ENCODE data around the gene PIWIL4.

Gene PIWIL4

DNA sequence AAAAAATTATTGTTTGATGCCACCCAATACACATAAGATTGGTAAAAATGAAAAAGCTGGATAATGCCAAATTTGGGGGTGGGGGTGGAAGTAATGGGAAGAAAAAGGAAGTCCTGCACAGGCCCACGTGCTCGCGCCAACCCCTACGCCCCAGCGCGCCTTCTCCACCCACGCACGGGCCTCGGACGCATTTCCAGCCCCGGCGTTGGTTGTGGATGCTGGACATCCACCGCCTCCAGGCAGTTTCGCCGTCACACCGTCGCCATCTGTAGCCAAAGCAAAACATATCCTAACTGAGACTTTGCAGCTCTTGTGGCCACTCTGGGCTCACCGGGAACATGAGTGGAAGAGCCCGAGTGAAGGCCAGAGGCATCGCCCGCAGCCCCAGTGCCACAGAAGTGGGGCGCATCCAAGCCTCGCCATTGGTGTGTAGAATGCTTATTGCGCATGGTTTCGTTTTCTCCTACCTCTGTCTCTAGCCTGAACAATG lies at the start of gene PIWIL4:
TSS of gene PIWIL4 (plus strand) at position 188 of the 490 bp plus-strand sequence. CDS start at position 339, 151 bp downstream.
- DNase-seq: no peak

DNA sequence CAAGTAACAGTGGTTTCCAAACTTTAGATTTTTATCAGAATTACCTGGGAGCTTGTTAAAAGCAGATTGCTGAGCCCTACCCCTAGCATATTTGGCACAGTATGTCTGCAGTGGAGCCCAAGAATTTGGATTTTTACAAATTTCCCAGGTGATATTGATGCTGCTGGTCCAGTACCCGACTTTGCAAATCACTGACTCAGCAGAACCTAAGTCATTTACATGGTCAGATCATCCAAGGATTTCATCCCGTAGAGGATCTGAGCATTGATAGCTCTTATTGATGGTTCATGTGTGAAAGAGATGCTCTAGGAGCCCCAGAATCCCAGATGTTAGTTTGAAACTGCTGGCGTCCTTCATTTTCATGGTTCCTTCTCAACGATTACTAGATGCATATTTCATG lies 48.9 kb upstream of the PIWIL4 start:
- DNase-seq: no peak

DNA sequence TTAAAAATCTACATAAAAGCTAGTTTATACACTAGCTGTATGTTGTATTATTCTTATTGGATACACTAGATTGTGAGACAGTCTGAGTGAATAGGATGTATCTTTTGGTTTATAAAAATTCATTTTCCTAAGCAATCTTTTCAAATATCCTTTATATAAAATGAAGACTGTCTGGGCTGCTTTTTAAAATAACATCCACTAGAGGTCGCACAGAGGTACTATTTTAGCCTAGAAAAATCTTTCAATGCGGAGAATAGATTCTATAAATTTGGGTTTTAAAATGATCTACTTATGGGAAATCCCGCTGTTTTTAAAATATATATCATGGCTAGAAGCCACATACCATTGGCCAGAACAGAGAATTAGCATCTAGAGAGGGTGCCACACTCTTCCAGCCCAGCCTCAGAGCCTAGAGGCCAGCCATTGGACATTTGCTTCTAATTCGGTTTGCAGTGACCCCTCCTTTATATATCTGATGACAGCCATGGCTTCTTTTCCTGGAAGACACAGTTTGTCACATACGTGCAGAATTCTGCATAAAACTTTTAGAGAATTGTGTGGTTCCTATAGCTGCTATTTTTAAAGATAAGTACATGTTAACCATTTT lies 47.6 kb upstream of the PIWIL4 start:
- no peak for DNase-seq

DNA sequence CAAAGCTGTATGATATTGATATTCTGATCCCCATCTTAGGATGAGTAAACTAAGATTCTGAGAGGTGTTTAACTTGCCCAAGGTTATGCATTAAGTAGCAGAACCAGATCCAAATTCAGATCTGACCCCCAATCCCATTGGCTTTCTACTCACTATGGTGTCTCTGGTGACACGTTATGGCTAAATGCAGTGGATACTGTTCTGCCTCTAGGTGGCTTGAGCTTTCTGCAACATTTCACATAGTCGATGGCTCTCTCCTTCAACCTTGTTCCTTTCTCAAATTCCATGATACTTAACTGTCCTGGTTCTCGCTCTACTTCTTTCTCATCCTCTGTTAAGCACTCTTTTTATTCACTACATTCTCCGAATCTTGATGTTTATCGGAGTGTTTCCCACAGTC lies 45.5 kb upstream of the PIWIL4 start:
- DNase-seq: no peak

DNA sequence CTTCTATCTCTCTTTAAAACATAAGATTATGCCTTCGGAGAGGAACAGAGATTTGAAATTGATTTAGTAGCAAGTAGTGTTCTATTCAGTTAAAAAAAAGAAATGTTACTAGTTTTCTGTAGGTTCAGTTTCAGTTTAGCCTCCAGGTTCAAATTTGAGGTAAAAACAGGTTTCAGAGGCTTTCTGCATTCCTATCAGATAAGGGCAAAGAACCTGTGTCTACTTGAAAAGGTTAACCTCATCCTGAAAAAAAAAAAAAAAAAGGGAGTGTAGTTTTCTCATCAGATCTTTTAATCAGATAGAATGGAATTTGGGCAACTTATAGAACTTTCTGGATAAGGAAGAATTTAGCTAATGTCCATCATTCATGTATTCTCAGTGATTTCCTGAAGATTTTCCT lies 42.8 kb upstream of the PIWIL4 start:
- DNase-seq: no peak

DNA sequence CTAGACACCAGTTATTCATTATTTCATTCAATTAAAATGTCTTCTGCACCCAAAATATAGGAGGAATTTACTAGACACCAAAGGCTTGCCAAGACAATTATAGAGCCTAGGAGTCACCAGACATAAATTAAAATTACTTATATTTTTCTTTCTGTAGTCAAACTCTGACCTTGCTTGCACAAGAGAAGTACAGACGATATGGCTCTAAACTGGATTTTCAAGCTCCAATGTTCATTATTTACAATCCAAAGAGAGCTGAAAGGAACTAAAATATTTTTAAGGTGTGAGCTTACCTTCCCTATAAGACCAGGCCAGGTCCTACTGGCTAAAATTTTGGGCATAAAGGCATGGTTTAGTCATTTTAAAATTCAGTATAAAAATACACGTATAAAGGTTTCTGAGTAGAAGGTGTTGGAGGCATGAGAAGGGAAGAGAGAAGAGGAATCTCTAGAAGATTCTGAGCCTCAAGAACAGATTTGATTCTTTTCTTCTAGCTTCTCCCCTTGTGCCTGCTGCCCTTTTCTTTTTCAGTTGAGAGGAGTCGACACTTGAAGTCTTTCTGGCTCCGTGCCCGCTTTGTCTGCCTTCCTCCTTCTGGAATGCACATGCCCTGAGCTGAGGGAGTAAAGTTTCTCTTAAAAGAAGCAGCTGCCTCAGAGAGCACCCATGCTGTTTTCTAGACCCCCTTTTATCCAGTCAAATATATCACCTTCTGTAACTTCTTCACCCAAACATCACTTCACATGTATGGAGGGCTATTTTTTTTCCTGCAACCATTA lies 41.4 kb upstream of the PIWIL4 start:
- no peak for DNase-seq

DNA sequence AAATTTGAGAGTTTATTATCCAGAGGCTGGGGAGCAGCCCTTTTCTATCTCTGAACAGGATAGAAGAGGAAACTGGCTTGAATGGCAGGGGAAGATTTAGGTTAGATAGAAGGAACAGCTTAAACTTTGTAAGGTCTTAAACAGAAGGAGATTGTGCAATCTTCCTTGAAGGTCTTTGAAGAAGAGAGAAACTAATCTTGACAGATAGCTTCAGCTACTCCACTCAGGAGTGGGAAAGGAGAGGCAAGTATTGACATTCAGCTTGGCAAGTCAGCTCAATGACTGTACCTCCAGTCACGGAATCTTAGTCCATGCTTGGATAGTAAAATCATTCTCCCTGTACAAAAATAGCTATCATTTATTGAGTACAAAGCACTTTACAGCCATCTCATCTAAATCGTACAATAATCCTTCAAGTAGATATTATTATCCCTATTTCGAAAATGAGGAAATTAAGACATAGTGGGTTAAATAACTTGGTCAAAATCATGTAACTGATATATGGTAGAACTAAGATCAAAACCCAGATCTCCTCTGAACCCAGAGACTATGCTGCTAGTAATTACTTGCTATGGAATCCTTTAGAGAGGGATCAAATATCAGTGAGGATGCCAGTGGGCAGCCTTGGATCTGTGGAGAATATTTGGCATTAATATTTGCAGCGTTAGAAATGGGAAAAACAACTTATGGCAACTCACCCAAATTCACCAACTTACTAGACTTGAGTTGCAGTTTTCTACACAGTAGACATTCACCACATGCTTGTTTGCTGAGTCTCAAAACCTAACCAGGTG lies 40.3 kb upstream of the PIWIL4 start:
- no peak for DNase-seq

DNA sequence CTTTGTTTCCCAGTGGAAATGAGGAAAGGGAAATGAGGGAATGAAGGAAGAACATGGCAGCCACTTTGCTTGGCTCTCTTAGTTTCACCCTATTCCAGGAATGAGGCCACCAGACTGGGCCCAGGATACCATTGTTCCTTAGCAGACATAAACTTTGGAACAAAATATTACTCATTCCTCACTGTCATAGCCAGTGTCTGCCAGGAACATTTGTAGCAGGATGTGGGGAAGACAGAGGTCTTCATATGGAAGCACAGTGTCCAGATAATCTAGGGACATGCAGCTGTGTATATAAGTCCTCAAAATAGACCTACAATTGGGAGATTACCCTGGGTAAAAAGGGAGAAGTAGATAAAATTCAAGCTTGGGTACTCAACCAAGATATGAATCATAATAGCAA lies 38.6 kb upstream of the PIWIL4 start:
- no peak for DNase-seq

DNA sequence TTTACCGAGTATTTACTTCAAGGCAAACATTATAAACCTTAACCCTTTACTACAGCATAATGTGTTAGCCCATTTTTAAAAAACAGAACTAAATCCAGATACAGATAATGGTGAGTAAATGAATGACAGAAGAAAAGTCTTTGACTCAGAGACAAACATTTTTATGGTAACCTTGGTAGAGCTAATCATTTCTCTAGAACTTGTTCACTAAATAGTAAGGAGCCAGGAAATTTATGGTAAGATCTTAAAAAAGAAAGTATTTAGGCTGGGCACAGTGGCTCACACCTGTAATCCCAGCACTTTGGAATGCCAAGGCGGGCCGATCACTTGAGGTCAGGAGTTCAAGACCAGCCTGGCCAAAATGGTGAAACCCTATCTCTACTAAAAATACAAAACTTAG lies 35.0 kb upstream of the PIWIL4 start:
- no peak for DNase-seq

DNA sequence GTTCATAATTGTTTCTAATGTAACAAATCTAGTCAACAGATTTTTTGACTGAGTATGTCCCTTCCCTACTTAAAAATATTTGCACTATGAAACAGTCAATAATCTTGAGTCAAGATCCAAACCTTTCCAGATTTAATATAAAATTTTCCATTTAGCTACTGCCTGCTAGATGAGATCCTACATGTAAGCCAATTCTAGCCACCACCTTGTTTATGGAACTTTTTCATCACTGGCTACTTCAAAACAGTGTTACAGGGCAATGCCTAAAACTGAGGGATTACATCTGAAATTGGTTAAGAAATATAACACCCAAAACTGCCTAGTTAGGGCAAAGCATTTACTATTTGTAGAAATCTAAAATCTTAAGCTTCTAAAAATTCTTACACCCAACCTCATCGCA lies 34.0 kb upstream of the PIWIL4 start:
- no peak for DNase-seq

DNA sequence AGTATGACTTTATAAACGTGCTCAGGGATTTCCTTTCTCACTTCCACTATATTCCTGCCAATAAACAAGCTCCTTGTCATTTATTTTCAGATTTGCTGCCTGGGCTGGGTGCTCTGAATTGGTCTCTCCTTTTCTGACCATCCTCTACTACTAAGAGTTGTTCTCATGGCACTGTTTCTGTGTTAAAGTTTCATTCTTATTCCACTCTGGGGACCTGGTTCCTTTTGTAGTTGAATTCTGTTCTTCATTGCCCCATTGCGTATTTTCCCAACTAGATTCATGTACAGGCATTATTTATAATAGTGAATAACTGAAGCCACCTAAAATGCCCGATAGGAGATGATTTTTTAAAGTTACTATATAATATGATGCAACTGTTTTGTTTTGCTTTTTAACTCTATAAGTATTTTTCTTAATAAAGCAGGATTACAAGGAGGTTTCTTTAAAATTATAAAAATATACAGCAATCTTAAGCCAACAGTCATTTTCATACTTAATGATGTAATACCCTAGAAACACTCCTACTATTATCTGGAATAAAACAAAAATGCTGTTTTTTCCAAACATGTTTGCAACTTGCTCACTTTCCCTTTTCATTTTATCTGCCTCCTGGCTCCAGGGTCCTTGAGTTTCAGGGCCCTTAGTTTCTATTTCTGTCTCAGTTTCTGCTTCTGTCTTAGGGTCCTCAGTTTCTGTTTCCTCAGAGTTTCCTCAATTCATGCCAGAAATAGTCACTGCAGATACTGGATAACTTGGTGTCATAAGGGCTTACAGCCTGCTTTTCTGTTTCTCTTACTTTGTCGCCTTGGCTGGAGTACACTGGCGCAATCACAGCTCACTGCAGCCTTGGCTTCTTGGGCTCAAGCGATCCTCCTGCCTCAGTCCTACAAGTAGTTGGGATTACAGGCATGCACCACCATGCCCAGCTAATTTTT lies 33.2 kb upstream of the PIWIL4 start:
- no peak for DNase-seq

DNA sequence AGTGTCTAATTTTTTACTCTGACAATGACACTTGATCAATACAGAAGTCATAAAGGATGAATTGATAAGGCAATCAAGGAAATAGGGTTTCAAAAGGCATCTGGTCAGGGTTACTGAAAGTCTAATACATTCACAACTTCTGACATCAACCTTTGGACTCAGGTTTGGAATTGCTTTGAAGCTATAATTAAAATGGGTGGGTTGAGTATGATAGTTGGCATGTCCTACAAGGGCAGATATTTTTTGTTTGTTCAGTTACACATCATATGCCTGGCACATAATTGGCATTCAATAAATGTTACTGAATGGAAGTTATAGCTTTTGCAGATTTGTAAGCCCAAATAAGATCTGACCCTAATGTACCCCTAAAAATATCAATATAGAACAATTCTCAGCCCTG lies 30.8 kb upstream of the PIWIL4 start:
- DNase-seq: no peak

DNA sequence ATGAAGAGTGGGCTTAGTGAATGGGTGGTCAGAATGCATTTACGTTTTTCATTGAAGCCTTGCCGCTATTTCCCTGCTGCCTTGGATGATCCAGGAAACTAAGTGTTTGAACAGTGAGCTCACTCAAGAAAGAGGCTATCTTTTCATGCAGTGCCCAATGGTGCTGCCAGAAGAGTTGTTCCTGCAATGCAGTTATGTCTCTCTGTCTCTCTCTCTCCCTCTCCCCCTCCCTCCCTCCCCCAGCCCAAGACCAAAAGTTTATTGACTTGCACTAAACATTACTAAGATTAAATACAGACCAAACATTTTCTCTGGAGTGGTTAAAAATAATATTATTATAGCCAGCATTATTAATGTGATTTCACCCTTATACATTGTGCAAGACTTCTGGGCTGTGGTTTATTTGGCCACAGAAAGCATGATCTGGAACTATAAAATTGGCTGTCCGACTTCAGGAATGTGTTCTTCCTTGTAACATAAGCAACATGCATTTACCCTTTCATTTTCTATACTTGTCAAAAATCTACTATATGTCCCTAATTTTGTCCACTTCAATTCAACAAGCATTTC lies 30.1 kb upstream of the PIWIL4 start:
- DNase-seq: no peak

DNA sequence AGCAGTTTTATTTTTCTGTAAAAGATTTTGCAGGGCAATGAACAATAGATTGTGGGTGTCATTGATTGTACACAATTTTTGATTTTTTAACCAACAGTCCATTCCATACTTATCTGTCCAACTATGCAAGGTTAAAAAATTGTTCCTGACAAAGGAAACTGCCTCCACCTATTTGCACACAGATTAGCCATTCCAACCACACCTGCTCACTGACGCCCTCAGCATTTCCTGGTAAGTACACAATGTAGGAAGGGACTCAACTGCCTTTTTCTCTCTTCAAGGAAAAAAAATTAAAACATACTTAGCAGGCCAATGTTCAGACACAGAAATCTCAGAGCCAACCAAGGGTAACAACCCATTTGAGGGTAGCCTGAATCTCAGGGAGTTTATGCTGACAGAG lies 27.7 kb upstream of the PIWIL4 start:
- no peak for DNase-seq

DNA sequence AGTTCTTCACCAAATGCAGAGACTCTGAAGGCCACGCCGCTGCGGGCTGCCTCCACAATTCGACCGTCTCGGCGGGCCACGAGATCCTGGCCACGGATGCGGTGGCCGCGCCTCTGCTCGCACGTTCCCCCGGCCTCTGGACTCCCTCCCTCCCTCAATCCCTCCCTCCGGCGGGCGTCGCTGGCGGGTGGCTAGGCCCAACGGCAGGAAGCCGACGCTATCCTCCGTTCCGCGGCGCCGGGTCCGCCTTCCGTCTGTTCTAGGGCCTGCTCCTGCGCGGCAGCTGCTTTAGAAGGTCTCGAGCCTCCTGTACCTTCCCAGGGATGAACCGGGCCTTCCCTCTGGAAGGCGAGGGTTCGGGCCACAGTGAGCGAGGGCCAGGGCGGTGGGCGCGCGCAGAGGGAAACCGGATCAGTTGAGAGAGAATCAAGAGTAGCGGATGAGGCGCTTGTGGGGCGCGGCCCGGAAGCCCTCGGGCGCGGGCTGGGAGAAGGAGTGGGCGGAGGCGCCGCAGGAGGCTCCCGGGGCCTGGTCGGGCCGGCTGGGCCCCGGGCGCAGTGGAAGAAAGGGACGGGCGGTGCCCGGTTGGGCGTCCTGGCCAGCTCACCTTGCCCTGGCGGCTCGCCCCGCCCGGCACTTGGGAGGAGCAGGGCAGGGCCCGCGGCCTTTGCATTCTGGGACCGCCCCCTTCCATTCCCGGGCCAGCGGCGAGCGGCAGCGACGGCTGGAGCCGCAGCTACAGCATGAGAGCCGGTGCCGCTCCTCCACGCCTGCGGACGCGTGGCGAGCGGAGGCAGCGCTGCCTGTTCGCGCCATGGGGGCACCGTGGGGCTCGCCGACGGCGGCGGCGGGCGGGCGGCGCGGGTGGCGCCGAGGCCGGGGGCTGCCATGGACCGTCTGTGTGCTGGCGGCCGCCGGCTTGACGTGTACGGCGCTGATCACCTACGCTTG lies 23.2 kb upstream of the PIWIL4 start, which contains the start of gene FUT4:
TSS of gene FUT4 (plus strand) at position 227 of the 951 bp plus-strand sequence. CDS start at position 440, 213 bp downstream.
- peak; percentile 81 for DNase-seq

DNA sequence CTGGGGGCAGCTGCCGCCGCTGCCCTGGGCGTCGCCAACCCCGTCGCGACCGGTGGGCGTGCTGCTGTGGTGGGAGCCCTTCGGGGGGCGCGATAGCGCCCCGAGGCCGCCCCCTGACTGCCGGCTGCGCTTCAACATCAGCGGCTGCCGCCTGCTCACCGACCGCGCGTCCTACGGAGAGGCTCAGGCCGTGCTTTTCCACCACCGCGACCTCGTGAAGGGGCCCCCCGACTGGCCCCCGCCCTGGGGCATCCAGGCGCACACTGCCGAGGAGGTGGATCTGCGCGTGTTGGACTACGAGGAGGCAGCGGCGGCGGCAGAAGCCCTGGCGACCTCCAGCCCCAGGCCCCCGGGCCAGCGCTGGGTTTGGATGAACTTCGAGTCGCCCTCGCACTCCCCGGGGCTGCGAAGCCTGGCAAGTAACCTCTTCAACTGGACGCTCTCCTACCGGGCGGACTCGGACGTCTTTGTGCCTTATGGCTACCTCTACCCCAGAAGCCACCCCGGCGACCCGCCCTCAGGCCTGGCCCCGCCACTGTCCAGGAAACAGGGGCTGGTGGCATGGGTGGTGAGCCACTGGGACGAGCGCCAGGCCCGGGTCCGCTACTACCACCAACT lies 22.4 kb upstream of the PIWIL4 start:
- DNase-seq: peak; percentile 34

DNA sequence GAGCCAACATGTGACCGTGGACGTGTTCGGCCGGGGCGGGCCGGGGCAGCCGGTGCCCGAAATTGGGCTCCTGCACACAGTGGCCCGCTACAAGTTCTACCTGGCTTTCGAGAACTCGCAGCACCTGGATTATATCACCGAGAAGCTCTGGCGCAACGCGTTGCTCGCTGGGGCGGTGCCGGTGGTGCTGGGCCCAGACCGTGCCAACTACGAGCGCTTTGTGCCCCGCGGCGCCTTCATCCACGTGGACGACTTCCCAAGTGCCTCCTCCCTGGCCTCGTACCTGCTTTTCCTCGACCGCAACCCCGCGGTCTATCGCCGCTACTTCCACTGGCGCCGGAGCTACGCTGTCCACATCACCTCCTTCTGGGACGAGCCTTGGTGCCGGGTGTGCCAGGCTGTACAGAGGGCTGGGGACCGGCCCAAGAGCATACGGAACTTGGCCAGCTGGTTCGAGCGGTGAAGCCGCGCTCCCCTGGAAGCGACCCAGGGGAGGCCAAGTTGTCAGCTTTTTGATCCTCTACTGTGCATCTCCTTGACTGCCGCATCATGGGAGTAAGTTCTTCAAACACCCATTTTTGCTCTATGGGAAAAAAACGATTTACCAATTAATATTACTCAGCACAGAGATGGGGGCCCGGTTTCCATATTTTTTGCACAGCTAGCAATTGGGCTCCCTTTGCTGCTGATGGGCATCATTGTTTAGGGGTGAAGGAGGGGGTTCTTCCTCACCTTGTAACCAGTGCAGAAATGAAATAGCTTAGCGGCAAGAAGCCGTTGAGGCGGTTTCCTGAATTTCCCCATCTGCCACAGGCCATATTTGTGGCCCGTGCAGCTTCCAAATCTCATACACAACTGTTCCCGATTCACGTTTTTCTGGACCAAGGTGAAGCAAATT lies 21.7 kb upstream of the PIWIL4 start:
- peak; percentile 50 for DNase-seq

DNA sequence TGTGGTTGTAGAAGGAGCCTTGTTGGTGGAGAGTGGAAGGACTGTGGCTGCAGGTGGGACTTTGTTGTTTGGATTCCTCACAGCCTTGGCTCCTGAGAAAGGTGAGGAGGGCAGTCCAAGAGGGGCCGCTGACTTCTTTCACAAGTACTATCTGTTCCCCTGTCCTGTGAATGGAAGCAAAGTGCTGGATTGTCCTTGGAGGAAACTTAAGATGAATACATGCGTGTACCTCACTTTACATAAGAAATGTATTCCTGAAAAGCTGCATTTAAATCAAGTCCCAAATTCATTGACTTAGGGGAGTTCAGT lies 21.1 kb upstream of the PIWIL4 start:
- no peak for DNase-seq

DNA sequence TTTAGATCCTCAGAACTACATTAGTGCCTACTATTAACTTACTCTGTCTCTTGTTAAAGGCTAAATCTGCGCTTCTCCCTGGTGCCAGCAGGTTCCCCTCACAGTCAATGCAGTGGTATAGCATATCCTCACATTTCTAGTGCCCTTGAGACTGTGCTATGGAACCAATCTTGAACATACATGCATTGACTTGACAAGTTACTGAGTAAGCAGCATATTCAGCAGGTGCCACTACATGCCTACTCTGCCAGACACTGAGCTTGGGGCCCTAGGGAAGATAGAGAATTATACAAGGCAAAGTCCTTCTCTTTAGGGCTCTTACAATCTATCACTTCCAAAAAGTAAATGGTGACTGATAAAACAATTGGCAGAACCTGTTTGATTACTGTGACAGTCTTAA lies 20.3 kb upstream of the PIWIL4 start:
- peak; percentile 24 for DNase-seq

DNA sequence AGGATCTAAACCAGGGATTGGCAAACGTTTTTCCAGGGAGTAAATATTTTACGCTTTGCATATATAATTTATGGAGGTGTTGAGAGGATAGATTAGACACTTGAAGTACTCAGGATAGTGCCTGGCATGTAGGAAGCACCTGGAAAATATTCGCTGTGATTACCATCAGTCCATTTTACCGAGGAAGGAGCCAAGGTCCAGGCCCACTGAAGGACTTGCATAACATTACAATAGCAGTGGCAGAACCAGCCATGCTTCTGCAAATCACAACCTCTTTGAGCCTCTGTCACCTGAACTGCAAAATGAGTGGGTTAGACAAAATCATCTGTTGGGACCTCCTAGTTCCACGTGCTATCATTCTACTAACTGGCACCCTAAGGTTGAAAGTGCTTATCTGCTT lies 18.0 kb upstream of the PIWIL4 start:
- DNase-seq: no peak

Measured in 8988T (cell line).